ENCODE measurements around the gene PKIG.

The PKIG gene

DNA sequence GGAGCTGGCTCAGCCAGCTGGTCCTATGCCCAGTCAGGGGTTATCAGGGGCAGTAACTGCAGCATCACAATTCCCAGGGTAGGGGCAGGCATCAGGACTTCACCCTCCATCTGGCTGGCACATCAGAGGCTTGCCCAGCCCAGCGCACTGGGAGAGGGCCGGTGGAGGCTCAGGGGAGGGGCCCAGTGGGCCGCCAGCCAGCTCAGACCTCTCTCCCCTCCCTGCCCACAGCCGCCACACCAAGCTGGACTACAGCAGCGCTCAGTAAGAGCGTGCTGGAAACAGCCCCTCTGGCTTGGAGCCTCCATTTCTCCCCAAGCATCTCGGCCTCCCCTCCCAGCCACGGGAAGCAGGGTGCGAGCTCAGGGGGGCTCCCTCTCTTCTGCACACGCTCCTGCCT is 47.2 kb downstream of the PKIG start:
- Histone ChIP-seq H3K36me3 (ENCODE audit: insufficient read depth, low read length) (no peaks in the 10 kb centered on the region), H3K9ac (ENCODE audit: insufficient read length) (no peak overlapping the region), H3K9me3 (ENCODE audit: low read depth, low read length) (no peaks in the 10 kb centered on the region), H3K4me3 (no peak overlapping the region), H3K27ac (no peak overlapping the region)
- DNase-seq (ENCODE audit: low read depth, low spot score), result no peak
- no peak for TF ChIP-seq POLR2AphosphoS5 (IDR thresholded peaks at IDR 0.05; ENCODE audit: borderline replicate concordance, low read depth, low read length)
- no peak for TF ChIP-seq EZH2 (IDR thresholded peaks at IDR 0.05)
- no peak for TF ChIP-seq FOXP2 (optimal IDR thresholded peaks at IDR 0.05; ENCODE audit: control extremely low read depth, extremely low read length, insufficient read depth)

GRCh38 chr20:44630297-44630696 is 47.9 kb downstream of the PKIG start:
- no peak overlapping the region for H3K27ac ChIP-seq
- DNase-seq (ENCODE audit: low read depth, low spot score), result no peak
- no peak overlapping the region for H3K4me3 ChIP-seq
- H3K36me3 ChIP-seq (ENCODE audit: insufficient read depth, low read length), result no peaks in the 10 kb centered on the region; the same call in 1 of the 2 replicates
- TF ChIP-seq EZH2 (IDR thresholded peaks at IDR 0.05) (no peak), POLR2AphosphoS5 (IDR thresholded peaks at IDR 0.05; ENCODE audit: borderline replicate concordance, low read depth, low read length) (no peak), FOXP2 (optimal IDR thresholded peaks at IDR 0.05; ENCODE audit: control extremely low read depth, extremely low read length, insufficient read depth) (no peak)
- H3K9ac ChIP-seq (ENCODE audit: insufficient read length), result no peak overlapping the region
- no peaks in the 10 kb centered on the region for H3K9me3 ChIP-seq (ENCODE audit: low read depth, low read length)

DNA sequence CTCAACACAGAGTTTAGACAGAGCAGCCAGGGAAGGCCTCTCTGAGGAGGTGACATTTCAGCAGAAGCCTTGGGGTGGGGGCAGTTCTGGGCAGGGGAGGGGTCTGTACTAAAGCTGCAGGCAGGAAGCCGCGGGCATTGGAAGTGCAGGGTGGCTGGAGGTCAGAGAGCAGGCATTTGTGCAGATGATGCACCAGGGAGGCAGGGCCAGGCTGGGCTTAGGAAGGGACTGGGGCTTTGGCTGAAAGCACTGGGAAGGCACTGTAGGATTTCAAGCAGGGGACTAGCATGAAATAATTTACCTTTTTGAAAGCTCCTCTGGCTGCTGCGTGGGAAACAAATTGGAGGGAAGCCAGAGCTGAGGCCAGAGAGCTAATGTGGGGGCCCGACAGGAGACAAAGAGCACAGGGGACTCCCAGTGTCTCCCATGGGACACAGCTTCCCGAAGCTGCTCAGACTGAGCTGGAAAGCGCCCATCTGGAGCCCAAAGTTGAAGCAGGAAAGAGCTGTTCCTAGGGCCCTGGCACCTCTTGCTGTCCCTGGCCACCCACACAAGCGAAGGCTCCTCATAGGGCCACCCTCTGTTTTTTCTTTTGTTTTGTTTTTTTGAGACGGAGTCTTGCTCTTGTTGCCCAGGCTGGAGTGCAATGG is 49.8 kb downstream of the PKIG start:
- Histone ChIP-seq H3K4me3 (no peak overlapping the region), H3K9ac (ENCODE audit: insufficient read length) (no peak overlapping the region), H3K36me3 (ENCODE audit: insufficient read depth, low read length) (no peaks in the 10 kb centered on the region; the same call in 1 of the 2 replicates), H3K27ac (no peak overlapping the region), H3K9me3 (ENCODE audit: low read depth, low read length) (no peaks in the 10 kb centered on the region)
- TF ChIP-seq EZH2 (IDR thresholded peaks at IDR 0.05), result no peak
- TF ChIP-seq POLR2AphosphoS5 (IDR thresholded peaks at IDR 0.05; ENCODE audit: borderline replicate concordance, low read depth, low read length), result no peak
- no peak for TF ChIP-seq FOXP2 (optimal IDR thresholded peaks at IDR 0.05; ENCODE audit: control extremely low read depth, extremely low read length, insufficient read depth)
- no peak for DNase-seq (ENCODE audit: low read depth, low spot score)

DNA sequence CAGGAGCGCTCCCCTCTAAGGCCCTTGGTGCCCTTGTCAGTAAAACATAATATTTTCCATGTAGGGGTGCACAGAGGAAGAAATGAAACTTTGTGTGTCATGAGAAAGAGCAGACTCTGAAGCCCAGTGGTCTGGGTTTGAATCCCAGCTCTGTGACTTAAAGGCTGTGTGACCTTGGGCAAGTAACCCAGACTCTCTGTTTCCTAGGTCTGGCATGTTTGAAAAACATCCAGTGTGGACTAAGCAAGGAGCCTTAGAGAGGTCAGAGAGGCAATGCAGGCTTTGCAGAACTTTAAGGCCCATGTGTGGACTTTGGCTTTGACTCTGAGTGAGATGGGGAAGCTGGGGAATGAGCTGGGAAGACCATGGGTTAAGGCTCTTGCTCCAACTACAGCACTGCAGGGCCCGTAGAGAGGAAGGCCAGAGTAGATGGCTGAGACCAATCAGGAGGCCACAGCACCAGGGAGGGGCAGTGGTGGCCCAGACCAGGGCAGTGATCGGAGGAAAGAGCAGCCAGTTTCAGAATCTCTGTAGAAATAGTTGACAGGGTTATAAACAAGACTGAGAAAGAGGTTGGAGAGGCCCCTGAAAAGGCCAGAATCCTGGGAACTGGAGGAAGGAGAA is 50.9 kb downstream of the PKIG start:
- no peak overlapping the region for H3K27ac ChIP-seq
- DNase-seq (ENCODE audit: low read depth, low spot score), result no peak

DNA sequence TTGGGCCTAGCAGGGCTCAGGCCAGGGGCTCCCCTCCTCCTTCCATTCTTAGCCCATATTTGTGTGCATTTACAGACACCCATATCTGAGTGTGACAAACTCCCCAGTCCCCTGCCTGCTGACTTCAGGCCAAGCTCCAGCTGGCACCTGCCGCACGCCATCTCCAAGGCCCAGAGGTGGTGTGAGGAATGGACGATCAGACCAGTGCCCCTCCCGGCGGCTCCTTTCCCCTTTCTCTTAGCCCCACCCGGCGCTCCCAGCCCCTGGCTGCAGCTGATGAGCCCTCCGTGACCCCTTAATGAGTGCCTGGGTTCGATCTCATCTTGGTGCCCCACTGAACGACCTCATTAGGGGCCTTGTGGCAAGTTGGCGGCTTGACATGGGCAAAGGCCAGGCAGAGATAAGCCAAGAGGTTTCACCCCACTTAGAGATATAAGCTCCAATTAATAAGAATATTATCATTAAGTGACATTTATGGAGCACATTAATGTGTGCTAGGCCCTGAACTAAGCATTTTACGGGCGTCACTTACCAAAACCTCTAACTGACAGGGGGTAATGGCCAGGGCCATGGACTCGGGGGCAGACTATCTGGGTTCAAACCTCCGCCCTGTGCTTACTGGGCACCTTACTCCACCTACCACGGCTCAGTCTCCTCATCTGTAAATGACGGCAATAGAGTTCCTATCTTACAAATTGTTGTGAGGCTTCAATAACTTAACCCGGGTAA is 51.7 kb downstream of the PKIG start:
- no peak overlapping the region for H3K9ac ChIP-seq (ENCODE audit: insufficient read length)
- no peak overlapping the region for H3K27ac ChIP-seq
- TF ChIP-seq POLR2AphosphoS5 (IDR thresholded peaks at IDR 0.05; ENCODE audit: borderline replicate concordance, low read depth, low read length) (no peak), EZH2 (IDR thresholded peaks at IDR 0.05) (no peak), FOXP2 (optimal IDR thresholded peaks at IDR 0.05; ENCODE audit: control extremely low read depth, extremely low read length, insufficient read depth) (no peak)
- H3K9me3 ChIP-seq (ENCODE audit: low read depth, low read length), result no peaks in the 10 kb centered on the region
- no peak for DNase-seq (ENCODE audit: low read depth, low spot score)
- H3K36me3 ChIP-seq (ENCODE audit: insufficient read depth, low read length), result no peaks in the 10 kb centered on the region; the same call in 1 of the 2 replicates
- no peak overlapping the region for H3K4me3 ChIP-seq

More for the DNA sequence above, 50.9 kb downstream of the PKIG start:
- TF ChIP-seq FOXP2 (optimal IDR thresholded peaks at IDR 0.05; ENCODE audit: control extremely low read depth, extremely low read length, insufficient read depth) (no peak), POLR2AphosphoS5 (IDR thresholded peaks at IDR 0.05; ENCODE audit: borderline replicate concordance, low read depth, low read length) (no peak), EZH2 (IDR thresholded peaks at IDR 0.05) (no peak)
- no peaks in the 10 kb centered on the region for H3K9me3 ChIP-seq (ENCODE audit: low read depth, low read length)
- no peaks in the 10 kb centered on the region; the same call in 1 of the 2 replicates for H3K36me3 ChIP-seq (ENCODE audit: insufficient read depth, low read length)
- no peak overlapping the region for H3K9ac ChIP-seq (ENCODE audit: insufficient read length)
- no peak overlapping the region for H3K4me3 ChIP-seq

DNA sequence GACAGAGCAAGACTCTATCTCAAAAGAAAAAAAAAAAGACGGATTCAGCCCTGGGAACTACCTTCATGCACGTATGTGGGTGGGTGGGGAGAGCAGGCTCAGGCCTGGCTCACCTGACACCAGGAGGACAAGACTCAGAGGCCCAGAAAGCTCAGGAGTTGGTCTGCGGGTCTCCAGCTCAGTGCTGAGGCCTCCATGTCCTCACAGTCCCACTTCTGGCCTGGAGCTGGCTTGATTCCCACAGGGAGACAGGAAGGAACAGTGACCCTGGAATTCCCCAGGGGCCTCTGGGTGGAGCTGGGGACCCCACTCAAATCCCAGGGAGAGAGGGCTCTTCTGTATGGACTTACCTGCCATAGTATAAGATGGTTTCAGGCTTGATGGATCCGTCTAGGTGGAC is 53.5 kb downstream of the PKIG start:
- DNase-seq (ENCODE audit: low read depth, low spot score), result no peak
- Histone ChIP-seq H3K4me3 (no peak overlapping the region), H3K9ac (ENCODE audit: insufficient read length) (no peak overlapping the region), H3K36me3 (ENCODE audit: insufficient read depth, low read length) (peaks cover 4% of the 10 kb centered on the region; the same call in 1 of the 2 replicates), H3K27ac (no peak overlapping the region), H3K9me3 (ENCODE audit: low read depth, low read length) (no peaks in the 10 kb centered on the region)
- TF ChIP-seq EZH2 (IDR thresholded peaks at IDR 0.05) (no peak), FOXP2 (optimal IDR thresholded peaks at IDR 0.05; ENCODE audit: control extremely low read depth, extremely low read length, insufficient read depth) (no peak), POLR2AphosphoS5 (IDR thresholded peaks at IDR 0.05; ENCODE audit: borderline replicate concordance, low read depth, low read length) (no peak)

- Histone ChIP-seq H3K4me3 (no peak overlapping the region), H3K9me3 (ENCODE audit: low read depth, low read length) (no peaks in the 10 kb centered on the region), H3K9ac (ENCODE audit: insufficient read length) (no peak overlapping the region), H3K36me3 (ENCODE audit: insufficient read depth, low read length) (peaks cover 4% of the 10 kb centered on the region; the same call in 1 of the 2 replicates), H3K27ac (no peak overlapping the region)
- TF ChIP-seq POLR2AphosphoS5 (IDR thresholded peaks at IDR 0.05; ENCODE audit: borderline replicate concordance, low read depth, low read length) (no peak), FOXP2 (optimal IDR thresholded peaks at IDR 0.05; ENCODE audit: control extremely low read depth, extremely low read length, insufficient read depth) (no peak), EZH2 (IDR thresholded peaks at IDR 0.05) (no peak)
- no peak for DNase-seq (ENCODE audit: low read depth, low spot score)
Measured at GRCh38 chr20:44637042-44637441, 54.7 kb downstream of the PKIG start.
